Keratinocyte (primary cell): Measurements from ENCODE around the gene FLNA.

ENCODE experiments used
- CTCF ChIP-seq, 3 experiments: IDR thresholded peaks in 1 of 3; conservative IDR thresholded peaks in 1 of 3; optimal IDR thresholded peaks in 1 of 3; 2 replicates in 2 of 3; 3 replicates in 1 of 3; pipeline versions ENCODE3 to v1.5.1; 2011; ENCODE audit warnings: low read length in 3 of 3, mild to moderate bottlenecking in 3 of 3, moderate library complexity in 2 of 3, control low read depth in 1 of 3, inconsistent platforms in 1 of 3; ENCODE audit not compliant: insufficient read depth in 2 of 3; ENCODE audit errors: extremely low read depth in 1 of 3
- EZH2 ChIP-seq: IDR thresholded peaks from one replicate; pipeline ENCODE4 v1.6.1; 2012; ENCODE audit warnings: inconsistent platforms, mild to moderate bottlenecking, low read length, moderate library complexity

GRCh38 chrX:154327038-154327820 is 47.2 kb downstream of the FLNA start:
- TF ChIP-seq EZH2 (no peak), CTCF (optimal IDR thresholded peaks at IDR 0.05 in 1 of 3, IDR thresholded peaks at IDR 0.05 in 1 of 3, conservative IDR thresholded peaks at IDR 0.05 in 1 of 3; ENCODE audit: extremely low read depth in 1 of 3, insufficient read depth in 2 of 3, low read length in 3 of 3) (no peak)
